DOHH2 (cell line): ENCODE results near the gene EARS2.

Experiments
- CTCF ChIP-seq: fragments of 200-600 bp; sonication (generic); IDR thresholded peaks from one replicate; pipeline ENCODE4 v1.5.1; 2014; ENCODE audit warnings: antibody characterized with exemption, mild to moderate bottlenecking, low read depth, low read length; ENCODE audit not compliant: poor library complexity, severe bottlenecking
- EZH2phosphoT487 ChIP-seq: fragments of 200-600 bp; sonication (generic); IDR thresholded peaks from 2 replicates; pipeline ENCODE4 v1.6.1; 2017; ENCODE audit warnings: borderline replicate concordance, mild to moderate bottlenecking, antibody characterized with exemption, low read length, moderate library complexity, mixed read lengths

- TF ChIP-seq EZH2phosphoT487 (no peak), CTCF (no peak)
Observed at GRCh38 chr16:23479138-23479537, 78.0 kb downstream of the EARS2 start.
